Measurements from ENCODE around the gene EDIL3.

DNA sequence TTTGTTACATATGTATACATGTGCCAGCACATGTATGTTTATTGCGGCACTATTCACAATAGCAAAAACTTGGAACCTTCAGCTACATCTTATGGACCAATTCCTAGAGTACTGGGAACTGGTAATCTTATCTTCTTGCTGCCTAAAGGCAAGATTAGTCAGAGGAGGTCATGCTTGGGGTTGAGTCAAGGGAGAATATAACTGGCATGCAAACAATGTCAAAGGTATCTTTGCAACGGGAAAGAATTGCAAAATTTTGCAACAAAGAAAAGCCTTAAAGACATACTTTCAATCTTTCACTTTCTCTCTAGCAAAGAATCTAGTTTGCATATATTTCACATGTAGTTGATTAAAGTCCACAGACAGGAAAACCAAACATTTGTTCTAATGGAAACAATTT lies 145.2 kb downstream of the EDIL3 start:
- TF ChIP-seq CTCF (conservative IDR thresholded peaks at IDR 0.05) (no peak), EZH2 (IDR thresholded peaks at IDR 0.05; ENCODE audit: low read depth) (no peak)
